EH (cell line): ENCODE results near the gene GNB1.
"Not testable (repeated sequence)": the region's sequence is repeated elsewhere in the genome, so short reads cannot be mapped to it uniquely, and the experiment has no call there.

Experiments used
- DNase-seq: peaks from one replicate; pipeline ENCODE4 v3.0.0-alpha.2; 2015; ENCODE audit warnings: low read depth

Gene GNB1

GRCh38 chr1:1761504-1762376, 129.1 kb downstream of the GNB1 start:
- no peak for DNase-seq

GRCh38 chr1:1760715-1761114, 130.2 kb downstream of the GNB1 start:
- no peak for DNase-seq

- no peak for DNase-seq
Measured at GRCh38 chr1:1760345-1760650, 130.6 kb downstream of the GNB1 start.

- no peak for DNase-seq
Measured at GRCh38 chr1:1759456-1760344, 131.2 kb downstream of the GNB1 start.

- DNase-seq = no peak
Measured at GRCh38 chr1:1758692-1759455, 132.0 kb downstream of the GNB1 start.

GRCh38 chr1:1758059-1758621, 132.7 kb downstream of the GNB1 start:
- no peak for DNase-seq

- no peak for DNase-seq
Measured at GRCh38 chr1:1757422-1758058, 133.3 kb downstream of the GNB1 start.

- no peak for DNase-seq
Measured at GRCh38 chr1:1756661-1757421, 134.0 kb downstream of the GNB1 start.

- no peak for DNase-seq
Measured at GRCh38 chr1:1755852-1756251, 135.0 kb downstream of the GNB1 start.

GRCh38 chr1:1755426-1755825, 135.5 kb downstream of the GNB1 start:
- no peak for DNase-seq

GRCh38 chr1:1754051-1754815, 136.7 kb downstream of the GNB1 start:
- no peak for DNase-seq

- DNase-seq = no peak
Measured at GRCh38 chr1:1753607-1754005, 137.3 kb downstream of the GNB1 start.

GRCh38 chr1:1752636-1753606, 138.0 kb downstream of the GNB1 start:
- no peak for DNase-seq

- DNase-seq = no peak
Measured at GRCh38 chr1:1752190-1752589, 138.7 kb downstream of the GNB1 start.

GRCh38 chr1:1749941-1750340, 140.9 kb downstream of the GNB1 start:
- not testable (repeated sequence) for DNase-seq

- no peak for DNase-seq
Measured at GRCh38 chr1:1748686-1749321, 142.1 kb downstream of the GNB1 start.

GRCh38 chr1:1746566-1746909, 144.3 kb downstream of the GNB1 start:
- not testable (repeated sequence) for DNase-seq
